ENCODE data around the gene PPIA.

- no peak for TF ChIP-seq CTCF (IDR thresholded peaks at IDR 0.05; ENCODE audit: low read length)
- no peak for TF ChIP-seq EZH2 (optimal IDR thresholded peaks at IDR 0.05; ENCODE audit: low read depth, low read length)
These were observed 29.2 kb upstream of the PPIA start for GRCh38 chr7:44767134-44767911.
